ENCODE measurements around the gene WDTC1. TPM values are rescaled to one million over a fixed set of nuclear protein-coding genes. Genes with fewer than 3 reads are reported as not detected.

Gene WDTC1
- total and polyA plus RNA-seq, 2 of the 8 experiments (the other 6 are each of a cell fraction or from before 2014, with no cell fraction given): 7.5 to 18.7 TPM

GRCh38 chr1:27318596-27318995 is 84.2 kb downstream of the WDTC1 start (continued):
- TF ChIP-seq CHD7 (IDR thresholded peaks at IDR 0.05; ENCODE audit: insufficient replicate concordance, low read length) (no peak), PHF8 (conservative IDR thresholded peaks at IDR 0.05; ENCODE audit: low read depth, low read length) (no peak), CTBP2 (IDR thresholded peaks at IDR 0.05; ENCODE audit: borderline replicate concordance, insufficient read depth, insufficient read length, low read length) (no peak)
